ENCODE data around the gene NUCB2. TPM values are rescaled to one million over a fixed set of nuclear protein-coding genes. Genes with fewer than 3 reads are reported as not detected.
"Not testable (repeated sequence)": the region's sequence is repeated elsewhere in the genome, so short reads cannot be mapped to it uniquely, and the experiment has no call there.

NUCB2 gene
- total RNA-seq, 2 donors from 2014 or later: 39.2 to 110 TPM

- intact Hi-C loops (cut with DNase I): no loop called here
- TF ChIP-seq CTCF (IDR thresholded peaks at IDR 0.05) (no peak), POLR2AphosphoS5 (IDR thresholded peaks at IDR 0.05) (no peak), POLR2A (IDR thresholded peaks at IDR 0.05) (no peak)
- no peak overlapping the region for H3K4me3 ChIP-seq
- no peaks in the 10 kb centered on the region for H3K9me3 ChIP-seq
- H3K27ac ChIP-seq: no peak overlapping the region
- no peaks in the 10 kb centered on the region for H3K27me3 ChIP-seq (replicated peaks; ENCODE audit: insufficient read depth)
- no peak for DNase-seq (ENCODE audit: low spot score)
- no peaks in the 10 kb centered on the region for H3K4me1 ChIP-seq (replicated peaks)
- H3K36me3 ChIP-seq: no peaks in the 10 kb centered on the region
Measured at GRCh38 chr11:17260020-17260419, 16.5 kb upstream of the NUCB2 start.

- H3K27me3 ChIP-seq (replicated peaks; ENCODE audit: insufficient read depth): no peaks in the 10 kb centered on the region
- TF ChIP-seq POLR2A (IDR thresholded peaks at IDR 0.05) (no peak), POLR2AphosphoS5 (IDR thresholded peaks at IDR 0.05) (no peak), CTCF (IDR thresholded peaks at IDR 0.05) (no peak)
- intact Hi-C loops (cut with DNase I): no loop called here
- no peak overlapping the region for H3K4me3 ChIP-seq
- H3K36me3 ChIP-seq: no peaks in the 10 kb centered on the region
- 49% methylated on average over 1 of the region's 1 CpG for WGBS
- no peak for DNase-seq (ENCODE audit: low spot score)
- H3K27ac ChIP-seq: no peak overlapping the region
- H3K4me1 ChIP-seq (replicated peaks): no peaks in the 10 kb centered on the region
- no peaks in the 10 kb centered on the region for H3K9me3 ChIP-seq
Measured at GRCh38 chr11:17263769-17264168, 12.8 kb upstream of the NUCB2 start.

- DNase-seq (ENCODE audit: low spot score): no peak
- Histone ChIP-seq H3K4me3 (no peak overlapping the region), H3K4me1 (replicated peaks) (no peaks in the 10 kb centered on the region), H3K9me3 (no peaks in the 10 kb centered on the region), H3K27me3 (replicated peaks; ENCODE audit: insufficient read depth) (no peaks in the 10 kb centered on the region), H3K27ac (no peak overlapping the region), H3K36me3 (no peaks in the 10 kb centered on the region)
- WGBS: 85% methylated on average over 5 of the region's 5 CpGs
- TF ChIP-seq POLR2A (IDR thresholded peaks at IDR 0.05) (no peak), POLR2AphosphoS5 (IDR thresholded peaks at IDR 0.05) (no peak), CTCF (IDR thresholded peaks at IDR 0.05) (no peak)
- intact Hi-C loops (cut with DNase I): no loop called here
Measured at GRCh38 chr11:17266781-17267180, 9.8 kb upstream of the NUCB2 start.

GRCh38 chr11:17267576-17267975 lies 9.0 kb upstream of the NUCB2 start:
- Histone ChIP-seq H3K9me3 (no peaks in the 10 kb centered on the region), H3K27me3 (replicated peaks; ENCODE audit: insufficient read depth) (no peaks in the 10 kb centered on the region), H3K4me1 (replicated peaks) (no peaks in the 10 kb centered on the region), H3K4me3 (no peak overlapping the region), H3K27ac (no peak overlapping the region), H3K36me3 (no peaks in the 10 kb centered on the region)
- 92% methylated on average over 5 of the region's 5 CpGs for WGBS
- intact Hi-C loops (cut with DNase I): no loop called here
- TF ChIP-seq POLR2AphosphoS5 (IDR thresholded peaks at IDR 0.05): no peak
- no peak for TF ChIP-seq POLR2A (IDR thresholded peaks at IDR 0.05)
- TF ChIP-seq CTCF (IDR thresholded peaks at IDR 0.05): no peak
- DNase-seq (ENCODE audit: low spot score): no peak

- H3K4me3 ChIP-seq; H3K36me3 ChIP-seq; H3K4me1 ChIP-seq (replicated peaks); H3K27me3 ChIP-seq (replicated peaks; ENCODE audit: insufficient read depth); intact Hi-C loops (cut with DNase I); DNase-seq (ENCODE audit: low spot score); H3K27ac ChIP-seq; H3K9me3 ChIP-seq: not testable (repeated sequence)
- WGBS: 93% methylated on average over 5 of the region's 5 CpGs
Measured at GRCh38 chr11:17268500-17268899, 8.0 kb upstream of the NUCB2 start.
